ENCODE data around the gene MMP24.

The MMP24 gene

DNA sequence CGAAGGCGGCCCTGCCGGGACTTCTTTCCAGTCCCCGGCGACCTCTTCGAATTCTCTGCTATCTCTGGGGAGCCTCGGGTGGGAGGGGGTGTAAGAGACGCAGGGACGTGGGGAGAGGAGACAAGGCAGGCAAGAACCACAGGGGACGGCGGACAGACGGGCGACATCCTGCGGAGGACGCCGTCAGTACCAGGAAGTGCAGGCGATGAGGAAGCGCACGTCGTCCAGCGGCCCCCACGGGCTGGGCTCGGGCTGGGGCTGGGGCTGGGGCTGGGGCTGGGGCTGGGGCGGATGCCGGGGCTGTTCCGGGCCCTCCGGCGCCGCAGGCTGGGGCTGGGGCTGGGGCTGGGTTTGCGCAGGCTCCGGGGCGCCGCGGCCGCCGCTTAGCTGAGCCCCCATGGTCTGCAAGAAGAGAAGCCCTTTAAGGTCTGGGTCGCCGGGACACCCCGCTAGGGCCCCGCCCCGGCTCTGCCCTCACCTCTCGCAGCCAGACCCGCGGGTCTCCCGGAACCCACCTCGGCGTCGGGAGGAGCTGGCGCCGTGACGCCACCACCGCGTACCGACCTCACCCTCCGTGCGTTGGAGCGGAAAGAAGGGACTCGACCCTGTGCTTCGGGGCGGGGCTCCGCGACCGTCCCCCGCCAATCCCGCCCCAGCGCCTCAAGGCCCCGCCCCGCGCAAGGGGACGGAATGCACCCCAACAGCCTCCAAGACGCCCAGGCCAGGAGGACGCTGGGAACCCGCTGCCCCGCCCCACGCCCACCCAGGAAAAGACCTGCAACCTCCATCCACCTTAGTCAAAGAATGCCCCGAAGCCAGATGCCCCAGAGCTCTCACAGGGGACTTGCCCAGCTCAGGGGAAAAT, 51.3 kb downstream of the MMP24 start, which contains the start of gene MMP24OS:
Gene MMP24OS, minus strand, starts transcription at position 592 of the 865 bp plus-strand sequence. Its CDS starts 193 bp downstream, at position 399.
- CTCF ChIA-PET, result interaction anchor here (0.6 to 1.4 kb wide), 7 partner anchors 9 to 329 kb away, joined by 3 to 7 read pairs (median 3); no protein-coding TSS in a partner anchor
- H3K27ac ChIP-seq, result peak within 1 kb of the TSS; percentile 95

DNA sequence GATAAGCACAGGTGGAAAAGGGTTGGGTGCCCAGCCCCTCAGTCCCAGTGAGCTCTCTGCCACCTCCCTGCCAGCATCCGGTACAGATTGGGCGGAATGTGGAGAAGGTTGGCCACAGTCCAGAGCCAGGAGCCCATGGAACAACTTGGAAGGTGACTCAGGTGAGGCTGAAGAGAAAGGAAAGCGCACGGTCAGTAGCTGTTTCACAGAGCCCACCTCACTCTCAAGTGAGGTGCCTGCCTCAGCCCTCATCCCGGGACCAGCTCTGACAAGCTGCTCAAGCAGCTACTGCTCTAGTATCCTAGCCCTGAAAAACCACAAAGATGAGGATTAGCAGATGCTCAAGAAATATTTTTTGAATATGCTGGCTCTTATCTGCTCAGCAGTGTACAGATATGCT, 52.5 kb downstream of the MMP24 start:
- CTCF ChIA-PET, result interaction anchor here (0.5 to 2.1 kb wide), 9 partner anchors 9 to 371 kb away, joined by 3 to 9 read pairs (median 3); no protein-coding TSS in a partner anchor
- TF ChIP-seq, protein P1, sequence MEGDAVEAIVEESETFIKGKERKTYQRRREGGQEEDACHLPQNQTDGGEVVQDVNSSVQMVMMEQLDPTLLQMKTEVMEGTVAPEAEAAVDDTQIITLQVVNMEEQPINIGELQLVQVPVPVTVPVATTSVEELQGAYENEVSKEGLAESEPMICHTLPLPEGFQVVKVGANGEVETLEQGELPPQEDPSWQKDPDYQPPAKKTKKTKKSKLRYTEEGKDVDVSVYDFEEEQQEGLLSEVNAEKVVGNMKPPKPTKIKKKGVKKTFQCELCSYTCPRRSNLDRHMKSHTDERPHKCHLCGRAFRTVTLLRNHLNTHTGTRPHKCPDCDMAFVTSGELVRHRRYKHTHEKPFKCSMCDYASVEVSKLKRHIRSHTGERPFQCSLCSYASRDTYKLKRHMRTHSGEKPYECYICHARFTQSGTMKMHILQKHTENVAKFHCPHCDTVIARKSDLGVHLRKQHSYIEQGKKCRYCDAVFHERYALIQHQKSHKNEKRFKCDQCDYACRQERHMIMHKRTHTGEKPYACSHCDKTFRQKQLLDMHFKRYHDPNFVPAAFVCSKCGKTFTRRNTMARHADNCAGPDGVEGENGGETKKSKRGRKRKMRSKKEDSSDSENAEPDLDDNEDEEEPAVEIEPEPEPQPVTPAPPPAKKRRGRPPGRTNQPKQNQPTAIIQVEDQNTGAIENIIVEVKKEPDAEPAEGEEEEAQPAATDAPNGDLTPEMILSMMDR (conservative IDR thresholded peaks at IDR 0.05; ENCODE audit: low read depth), result no peak
- H3K27ac ChIP-seq, result peak overlapping the region; percentile 95
- POLR2A ChIA-PET (ENCODE audit: low non-redundant PET), result interaction anchor here (0.5 to 0.6 kb wide), 2 partner anchors 168 to 177 kb away, joined by 3 read pairs; partner anchors contain the start of gene CEP250
- DNase-seq (ENCODE audit: low spot score), result peak; percentile 86

More for the DNA sequence above, 51.3 kb downstream of the MMP24 start, which contains the start of gene MMP24OS:
- TF ChIP-seq, protein P1 (conservative IDR thresholded peaks at IDR 0.05; ENCODE audit: low read depth), result no peak; the same call in 1 of the 2 replicates
- POLR2A ChIA-PET (ENCODE audit: low non-redundant PET), result interaction anchor here (0.6 to 1.0 kb wide), 4 partner anchors 16 to 1672 kb away, joined by 3 to 5 read pairs (median 4); no protein-coding TSS in a partner anchor
- peak; percentile 94 for DNase-seq (ENCODE audit: low spot score)

DNA sequence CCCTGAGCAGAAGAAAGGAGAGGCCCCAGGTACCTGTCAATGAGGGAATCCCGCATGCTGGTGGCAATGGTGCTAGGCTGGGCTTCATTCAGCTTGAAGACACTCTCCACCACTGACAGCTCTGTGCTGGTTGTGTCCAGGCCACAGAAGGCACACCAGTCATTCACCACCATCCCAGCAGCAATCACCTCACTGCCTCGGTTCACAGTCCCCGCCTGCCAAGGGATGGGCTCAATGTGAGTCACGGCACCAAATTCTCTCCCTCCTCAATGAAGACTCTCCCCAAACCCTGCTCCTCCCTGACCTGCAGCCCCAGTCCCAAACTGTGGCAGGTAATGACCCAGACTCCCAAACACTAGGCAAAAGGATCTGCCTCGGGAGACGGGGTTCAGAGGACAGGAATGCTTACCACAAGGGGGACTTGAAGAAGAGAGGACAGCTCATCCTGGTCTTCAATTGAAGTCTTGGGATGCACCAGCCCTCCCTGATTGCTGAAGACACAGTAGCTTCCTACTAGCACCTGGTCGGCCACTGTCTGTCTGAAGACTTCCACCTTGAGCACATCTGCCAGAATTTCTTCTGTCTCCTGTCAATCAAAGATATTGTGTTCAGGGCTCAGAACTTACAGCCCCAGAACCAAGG, 53.2 kb downstream of the MMP24 start:
- DNase-seq (ENCODE audit: low spot score), result peak; percentile 68
- POLR2A ChIA-PET (ENCODE audit: low non-redundant PET), result interaction anchor here (0.6 kb wide), 2 partner anchors 84 to 168 kb away, joined by 3 to 6 read pairs; no protein-coding TSS in a partner anchor
- TF ChIP-seq, protein P1 (conservative IDR thresholded peaks at IDR 0.05; ENCODE audit: low read depth), result no peak
- peak overlapping the region; percentile 95 for H3K27ac ChIP-seq
- CTCF ChIA-PET, result interaction anchor here (0.5 to 2.1 kb wide), 8 partner anchors 10 to 372 kb away, joined by 3 to 9 read pairs (median 3); no protein-coding TSS in a partner anchor

DNA sequence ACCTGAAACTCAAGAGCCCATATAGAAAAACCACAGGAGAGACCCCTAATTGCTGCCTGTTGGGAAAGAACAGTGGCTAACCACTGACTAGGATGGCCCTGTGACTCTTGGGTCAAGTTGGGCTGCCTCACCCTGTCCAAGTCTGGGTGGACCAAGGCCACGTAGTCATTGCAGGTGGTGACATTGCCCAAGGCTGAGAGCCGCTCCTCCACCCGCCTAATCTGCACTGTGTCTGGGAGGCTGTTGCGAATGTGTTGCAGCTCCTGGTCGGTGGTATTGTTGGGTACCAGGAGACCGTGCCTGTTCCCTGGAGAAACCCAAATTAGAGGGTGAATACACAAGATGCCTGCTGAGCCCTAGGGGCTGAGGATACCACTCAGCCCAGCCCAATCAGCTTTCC, 54.0 kb downstream of the MMP24 start:
- ChIA-PET CTCF (interaction anchor here (0.5 to 2.1 kb wide), 4 partner anchors 26 to 167 kb away, joined by 3 to 9 read pairs (median 6); no protein-coding TSS in a partner anchor), POLR2A (ENCODE audit: low non-redundant PET) (no interaction called here)
- H3K27ac ChIP-seq, result peak overlapping the region; percentile 95
- TF ChIP-seq, protein P1 (conservative IDR thresholded peaks at IDR 0.05; ENCODE audit: low read depth), result no peak
- DNase-seq (ENCODE audit: low spot score), result no peak

DNA sequence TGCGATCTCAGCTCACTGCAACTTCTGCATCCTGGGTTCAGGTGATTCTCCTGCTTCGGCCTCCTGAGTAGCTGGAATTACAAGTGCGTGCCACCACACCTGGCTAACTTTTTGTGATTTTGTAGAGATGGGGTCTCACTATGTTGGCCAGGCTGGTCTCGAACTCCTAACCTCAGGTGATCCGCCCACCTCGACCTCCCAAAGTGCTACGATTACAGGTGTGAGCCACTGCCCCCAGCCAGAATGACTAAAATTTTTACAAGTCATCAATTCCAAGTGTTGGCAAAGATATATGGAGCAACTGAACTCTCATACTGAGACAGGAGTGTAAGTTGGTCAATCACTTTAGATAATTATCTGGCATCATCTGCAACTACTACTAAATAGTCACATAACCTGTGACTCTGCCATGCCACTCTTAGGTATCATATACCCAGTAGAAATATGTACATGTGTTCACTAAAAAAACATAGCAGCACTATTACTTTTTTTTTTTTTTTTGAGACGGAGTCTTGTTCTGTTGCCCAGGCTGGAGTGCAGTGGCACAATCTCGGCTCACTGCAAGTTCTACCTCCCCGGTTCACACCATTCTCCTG, 55.1 kb downstream of the MMP24 start:
- ChIA-PET POLR2A (ENCODE audit: low non-redundant PET) (no interaction called here), CTCF (interaction anchor here (0.6 to 0.7 kb wide), 2 partner anchors 117 to 913 kb away, joined by 4 to 8 read pairs; no protein-coding TSS in a partner anchor)
- TF ChIP-seq, protein P1 (conservative IDR thresholded peaks at IDR 0.05; ENCODE audit: low read depth), result no peak
- peak overlapping the region; percentile 95 for H3K27ac ChIP-seq
- no peak for DNase-seq (ENCODE audit: low spot score)

Data from RWPE1 (cell line).